Measurements from ENCODE around the gene IDUA.

IDUA gene

GRCh38 chr4:1001561-1002130 lies 14.8 kb downstream of the IDUA start:
- DNase-seq = no peak

- peak in 1 of 2 experiments; percentile 30 for DNase-seq
These were observed 15.3 kb downstream of the IDUA start for GRCh38 chr4:1002131-1002630.

- no peak for DNase-seq
These were observed 15.9 kb downstream of the IDUA start for GRCh38 chr4:1002631-1003251.

DNA sequence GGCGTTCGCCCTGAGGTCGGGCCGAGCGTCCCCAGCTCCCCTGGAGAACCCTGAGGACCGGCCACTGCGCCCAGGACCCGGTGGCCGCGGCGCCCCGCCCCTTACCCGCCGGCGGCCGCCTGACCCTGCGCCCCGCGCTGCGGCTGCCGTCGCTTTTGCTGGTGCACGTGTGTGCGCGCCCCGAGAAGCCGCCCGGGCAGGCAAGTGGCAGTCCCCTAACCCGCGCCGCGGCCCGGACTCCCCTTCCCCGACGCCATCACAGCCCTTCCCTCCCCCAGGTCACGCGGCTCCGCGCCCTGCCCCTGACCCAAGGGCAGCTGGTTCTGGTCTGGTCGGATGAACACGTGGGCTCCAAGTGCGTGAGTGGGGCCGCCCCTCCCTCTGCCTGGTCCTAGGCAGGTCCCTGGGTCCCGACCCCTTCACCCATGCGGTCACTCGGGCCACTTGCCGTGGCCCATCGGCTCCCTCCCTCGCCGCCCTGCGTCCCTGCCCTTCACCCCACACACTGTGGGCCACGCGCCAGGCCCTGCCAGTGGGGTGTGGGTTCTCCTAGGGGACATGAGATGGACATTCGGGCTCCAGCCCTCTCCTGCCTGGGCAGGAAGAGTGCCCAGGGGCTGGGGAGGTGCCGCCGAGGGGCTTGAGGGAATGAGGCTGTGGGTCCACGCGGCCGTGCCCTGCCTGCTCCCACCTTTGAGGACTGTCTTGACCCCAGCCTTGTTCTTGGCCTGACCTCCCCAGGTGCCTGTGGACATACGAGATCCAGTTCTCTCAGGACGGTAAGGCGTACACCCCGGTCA lies 16.6 kb downstream of the IDUA start:
- DNase-seq = no peak

- DNase-seq = no peak
These were observed 17.2 kb downstream of the IDUA start for GRCh38 chr4:1004071-1004418.

DNA sequence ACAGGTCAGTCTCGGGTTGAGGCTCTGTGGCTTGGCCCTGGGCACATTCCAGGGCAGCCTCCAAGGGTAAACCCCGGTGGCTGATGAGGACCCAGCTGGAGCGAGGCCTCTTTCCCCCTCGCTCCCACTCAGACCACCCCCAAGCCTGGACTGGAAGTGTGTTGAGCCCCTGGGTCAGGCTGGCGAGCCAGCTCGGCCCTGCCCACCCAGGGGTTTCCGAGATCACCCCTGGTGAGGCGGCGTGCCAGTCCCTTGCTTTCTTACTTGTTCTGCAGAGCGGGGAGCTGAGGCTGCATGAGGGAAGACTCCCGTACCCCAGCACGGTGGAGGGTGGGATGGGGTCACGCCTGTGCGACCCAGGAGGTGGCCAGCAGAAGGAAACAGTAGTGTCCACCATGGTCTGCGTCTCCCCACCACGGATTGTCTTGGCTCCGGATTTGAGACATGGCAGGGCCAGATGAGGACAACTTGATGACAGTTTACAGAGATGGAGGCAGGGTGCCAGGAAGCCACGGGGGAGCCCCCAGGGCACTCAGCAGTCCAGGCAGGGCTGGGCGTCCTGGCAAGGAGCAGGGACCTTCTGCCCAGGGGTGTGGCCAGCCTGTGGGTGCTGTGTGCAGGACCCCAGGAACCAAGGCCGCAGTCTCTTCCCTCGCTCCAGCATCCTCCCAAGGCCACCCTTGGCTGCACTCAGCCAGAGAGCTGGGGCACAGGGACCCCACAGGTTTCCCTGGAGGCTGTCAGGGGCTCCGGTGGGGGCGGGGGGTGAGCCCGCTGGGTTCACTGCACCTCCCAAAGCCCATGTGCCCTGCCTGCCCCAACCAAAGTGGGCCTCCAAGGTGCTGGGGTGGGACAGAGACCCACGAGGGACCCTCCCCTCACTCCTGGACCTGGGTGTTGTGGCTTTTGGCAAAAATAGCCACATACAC lies 18.0 kb downstream of the IDUA start:
- no peak for DNase-seq

DNA sequence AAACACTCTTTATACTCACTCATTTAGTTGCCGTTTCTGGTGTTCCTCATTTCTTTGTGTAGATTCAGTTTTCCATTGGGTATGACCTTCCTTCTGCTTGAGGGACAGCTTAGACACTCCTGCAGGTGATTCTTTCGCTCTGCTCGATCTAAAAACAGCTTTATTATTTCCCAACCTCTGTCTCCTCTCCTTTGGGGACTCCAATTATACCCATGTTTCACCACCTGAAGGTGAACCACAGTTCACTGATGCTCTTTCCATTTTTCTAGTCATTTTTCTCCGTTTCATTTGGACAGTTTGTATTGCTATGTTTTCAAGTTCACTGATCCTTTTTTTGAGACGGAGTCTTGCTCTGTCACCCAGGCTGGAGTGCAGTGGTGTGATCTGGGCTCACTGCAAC lies 20.0 kb downstream of the IDUA start:
- no peak for DNase-seq

- DNase-seq = peak in 1 of 2 experiments; percentile 29
These were observed 22.1 kb downstream of the IDUA start for GRCh38 chr4:1008840-1009541.

DNA sequence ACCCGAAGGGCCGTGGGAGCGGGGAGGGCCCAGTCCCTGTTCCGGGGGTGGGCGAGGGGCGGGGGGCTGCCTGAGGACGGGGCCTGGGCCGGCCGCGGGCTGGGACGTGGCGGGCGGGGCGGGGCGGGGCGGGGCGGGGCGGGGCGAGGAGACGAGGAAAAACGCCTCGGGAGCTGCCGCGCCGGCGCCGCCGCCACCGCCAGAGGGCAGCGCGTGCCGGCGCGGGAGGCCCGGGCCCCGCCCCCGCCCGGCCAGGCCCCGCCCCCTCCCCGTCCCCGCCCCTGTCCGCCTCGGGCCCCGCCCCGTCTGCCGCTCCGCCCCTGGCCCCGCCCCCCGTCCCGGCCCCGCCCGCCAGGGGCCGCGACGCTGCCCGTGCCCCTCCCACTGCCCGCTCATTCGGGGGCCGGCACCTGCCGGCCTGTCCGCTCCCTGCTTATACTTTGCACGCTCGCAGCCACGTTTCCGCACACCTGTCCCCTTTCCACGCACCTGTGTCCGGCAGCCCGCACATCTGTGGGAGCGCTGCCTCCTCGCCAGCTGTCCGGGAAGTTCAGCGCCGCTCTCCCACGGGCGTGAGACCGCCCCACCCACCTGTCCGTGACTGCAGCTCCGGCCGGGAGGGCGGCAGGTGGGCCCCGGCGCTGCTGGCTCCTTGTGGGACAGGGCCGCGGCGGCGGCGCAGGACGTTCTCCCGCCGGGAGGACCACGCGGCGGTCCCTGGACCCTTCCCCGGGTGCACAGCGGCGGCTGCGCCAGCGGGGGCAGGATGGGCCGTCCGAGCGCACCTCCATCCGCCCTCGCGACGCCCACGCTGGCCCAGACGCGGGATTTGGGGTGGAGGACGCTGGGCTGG lies 22.9 kb downstream of the IDUA start:
- peak in 1 of 2 experiments; percentile 63 for DNase-seq

- DNase-seq = peak; percentile 22 to 66
These were observed 23.7 kb downstream of the IDUA start for GRCh38 chr4:1010395-1011021.

DNA sequence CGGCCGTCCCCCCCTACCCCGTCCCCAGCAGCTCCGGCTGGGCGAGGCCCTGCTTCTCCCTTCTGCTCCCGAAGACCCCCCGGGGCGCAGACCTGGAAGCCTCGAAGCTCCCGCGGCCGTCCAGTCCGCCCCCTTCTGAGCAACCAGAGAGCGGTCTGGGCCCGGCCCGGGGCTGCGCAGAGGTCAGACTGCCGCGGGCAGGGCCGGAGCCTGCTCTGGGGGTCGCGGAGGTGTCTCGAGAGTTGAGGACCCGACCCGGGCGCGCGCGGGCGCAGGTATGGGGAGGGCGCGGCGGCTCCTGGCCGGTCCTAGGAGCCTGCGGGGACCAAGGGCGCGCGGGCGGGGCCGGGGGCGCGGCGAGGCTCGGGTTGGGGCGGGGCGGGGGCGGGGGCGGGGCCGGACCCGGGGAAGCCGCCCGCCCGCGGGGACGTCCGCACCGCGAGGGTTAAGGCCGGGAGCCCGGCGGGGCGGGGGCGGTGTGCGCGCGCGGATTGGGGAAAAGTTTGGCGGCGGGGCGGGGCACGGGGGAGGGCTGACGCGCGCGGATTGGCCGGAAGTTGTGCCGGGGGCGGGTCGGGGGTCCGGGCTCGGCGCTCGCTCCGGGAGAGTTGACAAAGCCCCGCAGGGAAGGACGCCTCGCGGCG lies 24.3 kb downstream of the IDUA start, which contains the start of gene FGFRL1:
FGFRL1 (plus strand) TSS at position 605 of the 644 bp plus-strand sequence. CDS start 860 bp downstream, outside the sequence.
- DNase-seq = peak in 1 of 2 experiments; percentile 35

DNA sequence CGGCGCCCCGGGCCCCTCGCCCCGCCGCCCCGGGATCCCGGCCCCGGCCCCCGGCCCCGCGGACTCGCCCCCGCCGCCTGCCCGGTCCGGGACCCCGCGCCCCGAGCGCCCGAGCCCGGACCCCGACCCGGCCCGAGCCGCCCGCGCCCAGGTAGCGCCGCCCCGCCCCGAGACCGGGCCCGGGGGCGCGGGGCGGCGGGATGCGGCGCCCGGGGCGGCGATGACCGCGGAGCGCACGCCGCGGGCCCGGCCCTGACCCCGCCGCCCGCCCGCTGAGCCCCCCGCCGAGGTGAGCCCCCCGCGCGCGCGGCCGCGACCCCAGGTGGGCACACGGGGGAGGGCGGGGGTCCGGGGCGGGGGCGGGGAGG lies 24.8 kb downstream of the IDUA start:
- DNase-seq = no peak

GRCh38 chr4:1012034-1012739 lies 25.3 kb downstream of the IDUA start:
- peak; percentile 52 for DNase-seq

DNA sequence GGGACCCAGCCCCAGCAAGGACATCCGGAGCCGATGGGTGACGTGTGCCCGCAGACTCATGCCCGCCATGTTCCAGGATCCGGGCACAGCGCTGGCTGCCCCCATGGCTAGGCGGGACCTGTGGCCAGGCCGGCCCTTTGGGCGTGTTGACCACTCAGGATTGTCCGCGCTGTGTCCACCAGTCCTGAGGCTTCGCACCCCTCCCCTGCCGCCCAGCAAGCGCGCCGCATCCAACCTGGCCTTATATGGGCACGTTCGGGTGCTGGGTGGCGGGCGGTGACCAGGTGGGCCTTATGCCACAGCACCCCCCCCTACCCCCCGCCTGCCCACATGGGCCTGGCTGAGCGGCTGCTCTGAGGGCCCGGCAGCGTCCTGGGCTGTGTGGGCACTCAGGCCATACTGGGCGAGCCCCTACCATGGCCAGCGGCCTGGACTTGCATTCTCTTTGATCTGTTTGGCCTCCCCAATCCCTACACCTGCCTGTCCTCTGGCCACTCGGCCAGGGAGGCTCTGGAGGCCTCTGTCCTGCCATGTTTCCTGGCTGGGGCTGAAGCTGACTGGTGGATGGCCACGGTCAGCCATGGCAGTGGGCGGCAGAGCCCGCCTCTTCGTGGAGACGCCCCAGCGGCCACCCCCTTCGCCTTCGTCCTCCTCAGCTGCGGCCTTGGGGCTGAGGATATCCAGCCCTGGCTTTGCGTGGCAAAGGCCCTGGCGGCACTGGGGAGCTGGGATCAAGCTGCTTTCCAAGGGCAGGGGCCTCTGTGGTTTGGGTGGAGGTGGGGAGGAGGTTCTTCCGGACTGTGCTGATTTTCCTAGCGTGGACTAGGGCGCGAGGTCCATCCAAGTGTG lies 26.6 kb downstream of the IDUA start:
- DNase-seq = no peak

- no peak for DNase-seq
These were observed 27.7 kb downstream of the IDUA start for GRCh38 chr4:1014291-1015167.

DNA sequence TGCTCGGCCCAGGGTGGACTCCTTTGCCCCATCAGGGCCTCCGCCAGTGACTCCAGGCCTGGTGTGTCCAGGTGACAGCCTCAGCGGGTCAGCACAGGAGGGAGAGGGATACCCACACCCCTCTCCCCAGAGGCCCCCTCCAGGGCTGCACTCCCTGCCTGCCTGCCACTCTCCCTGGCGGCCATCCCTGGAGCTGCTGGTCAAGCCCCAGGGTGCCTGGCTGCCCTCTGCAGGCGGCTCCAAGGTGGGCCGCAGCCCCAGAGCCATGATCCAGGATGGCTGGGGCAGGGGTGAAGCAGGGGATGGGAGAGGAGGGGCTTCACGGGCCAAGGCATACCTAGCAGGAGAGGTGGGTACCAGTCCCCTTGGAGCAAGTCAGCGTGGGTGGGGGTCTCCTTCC lies 28.3 kb downstream of the IDUA start:
- DNase-seq = no peak

GRCh38 chr4:1015746-1016145 lies 28.9 kb downstream of the IDUA start:
- no peak for DNase-seq
